HEK293 (cell line): ENCODE results near the gene SP4.

Source experiments
- CTCF ChIP-seq: fragments of 450-650 bp; formaldehyde crosslinking; IDR thresholded peaks from 2 replicates; pipeline ENCODE4 v1.5.1; 2016; ENCODE audit warnings: missing biosample characterization, missing genetic modification characterization
- KLF7 ChIP-seq: fragments of 450-650 bp; formaldehyde crosslinking; IDR thresholded peaks from 2 replicates; pipeline ENCODE4 v1.5.1; 2016; ENCODE audit warnings: missing biosample characterization, missing genetic modification characterization, borderline replicate concordance
- SP2 ChIP-seq: fragments of 450-650 bp; formaldehyde crosslinking; IDR thresholded peaks from 2 replicates; pipeline ENCODE4 v1.5.1; 2016; ENCODE audit warnings: missing biosample characterization, missing genetic modification characterization
- TCF7L2 ChIP-seq: IDR thresholded peaks from 2 replicates; pipeline ENCODE4 v1.6.1; 2011; ENCODE audit warnings: low read depth, mild to moderate bottlenecking, inconsistent platforms, low read length, moderate library complexity, borderline replicate concordance
- TRIM28 ChIP-seq: IDR thresholded peaks from 2 replicates; pipeline ENCODE4 v1.6.1; 2011; ENCODE audit warnings: low read length, control low read depth, borderline replicate concordance
- YY1 ChIP-seq: fragments of 450-650 bp; formaldehyde crosslinking; IDR thresholded peaks from 2 replicates; pipeline ENCODE4 v1.5.1; 2018; ENCODE audit warnings: missing biosample characterization, missing genetic modification characterization
- ZNF24 ChIP-seq: fragments of 450-650 bp; formaldehyde crosslinking; IDR thresholded peaks from 2 replicates; pipeline ENCODE4 v1.5.1; 2016; ENCODE audit warnings: missing biosample characterization, missing genetic modification characterization
- ZNF311 ChIP-seq: fragments of 450-650 bp; formaldehyde crosslinking; IDR thresholded peaks from 2 replicates; pipeline ENCODE4 v1.5.1; 2017; ENCODE audit warnings: missing biosample characterization, missing genetic modification characterization, borderline replicate concordance
- ZNF510 ChIP-seq: fragments of 450-650 bp; formaldehyde crosslinking; IDR thresholded peaks from 2 replicates; pipeline ENCODE4 v1.5.1; 2018; ENCODE audit warnings: mild to moderate bottlenecking, missing genetic modification characterization, missing biosample characterization; ENCODE audit not compliant: insufficient replicate concordance
- ZNF530 ChIP-seq: fragments of 450-650 bp; formaldehyde crosslinking; IDR thresholded peaks from 2 replicates; pipeline ENCODE4 v1.5.1; 2016; ENCODE audit warnings: low read depth, missing biosample characterization, missing genetic modification characterization
- ZNF596 ChIP-seq: fragments of 450-650 bp; IDR thresholded peaks from 2 replicates; pipeline ENCODE4 v1.5.0; 2018; ENCODE audit warnings: missing biosample characterization, mild to moderate bottlenecking, missing genetic modification characterization, moderate library complexity
- TF ChIP-seq, protein P1 (sequence below): fragments of 450-650 bp; formaldehyde crosslinking; IDR thresholded peaks from 2 replicates; pipeline ENCODE4 v1.5.1; 2016; ENCODE audit warnings: missing biosample characterization, missing genetic modification characterization, low read depth

DNA sequence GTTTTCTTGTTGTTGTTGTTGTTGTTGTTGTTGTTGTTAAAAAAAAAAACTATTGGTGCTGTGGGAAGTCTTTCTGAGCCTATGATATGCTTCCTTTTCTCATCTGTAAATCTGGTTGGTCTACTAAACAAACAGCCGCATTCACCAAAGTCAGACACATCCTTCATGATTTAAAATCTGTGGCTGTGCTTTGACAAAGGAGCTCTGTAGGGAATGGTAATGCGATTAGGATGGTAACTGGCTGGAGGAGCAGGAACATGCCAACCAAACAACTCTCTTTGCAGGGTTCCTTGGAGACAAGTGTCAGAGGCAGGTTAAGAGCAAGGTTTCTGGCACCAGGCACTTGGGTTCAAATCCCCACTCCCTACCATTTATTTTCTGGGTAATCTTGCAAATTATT lies 14.9 kb upstream of the SP4 start:
- TF ChIP-seq CTCF (tag by site-specific recombination) (no peak), ZNF530 (tag by site-specific recombination) (no peak), SP2 (tag by site-specific recombination) (no peak), YY1 (tag by site-specific recombination) (no peak), ZNF596 (tag by site-specific recombination) (no peak), KLF7 (tag by site-specific recombination) (no peak), TRIM28 (no peak), ZNF24 (tag by site-specific recombination) (no peak), TCF7L2 (no peak), ZNF510 (tag by site-specific recombination) (no peak), ZNF311 (tag by site-specific recombination) (no peak)
- TF ChIP-seq, protein P1, sequence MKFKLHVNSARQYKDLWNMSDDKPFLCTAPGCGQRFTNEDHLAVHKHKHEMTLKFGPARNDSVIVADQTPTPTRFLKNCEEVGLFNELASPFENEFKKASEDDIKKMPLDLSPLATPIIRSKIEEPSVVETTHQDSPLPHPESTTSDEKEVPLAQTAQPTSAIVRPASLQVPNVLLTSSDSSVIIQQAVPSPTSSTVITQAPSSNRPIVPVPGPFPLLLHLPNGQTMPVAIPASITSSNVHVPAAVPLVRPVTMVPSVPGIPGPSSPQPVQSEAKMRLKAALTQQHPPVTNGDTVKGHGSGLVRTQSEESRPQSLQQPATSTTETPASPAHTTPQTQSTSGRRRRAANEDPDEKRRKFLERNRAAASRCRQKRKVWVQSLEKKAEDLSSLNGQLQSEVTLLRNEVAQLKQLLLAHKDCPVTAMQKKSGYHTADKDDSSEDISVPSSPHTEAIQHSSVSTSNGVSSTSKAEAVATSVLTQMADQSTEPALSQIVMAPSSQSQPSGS (tag by site-specific recombination), result no peak
